Adrenal gland (tissue), 5 donors: ENCODE data around the gene PTPRN2.

Experiments used
- POLR2A ChIP-seq, 2 donors: fragments of 450-650 bp; IDR thresholded peaks; one replicate each; pipeline ENCODE4 v1.6.1; 2017; ENCODE audit warnings: antibody characterized with exemption in 2 of 2, mild to moderate bottlenecking in 2 of 2, moderate library complexity in 1 of 2
- TF ChIP-seq, protein P1 (sequence below), 6 experiments: fragments of 450-650 bp in 4 of 6; fragments of 200-600 bp in 2 of 6; sonication (generic) in 1 of 6; IDR thresholded peaks; 1 replicate in 5 of 6; 2 replicates in 1 of 6; pipeline versions ENCODE4 v1.5.1 to v1.8.0; 2016 to 2021; ENCODE audit warnings: antibody characterized with exemption in 6 of 6, mild to moderate bottlenecking in 2 of 6, moderate library complexity in 1 of 6
- donor health status: DM: no; HTN: no; CAD: no.

DNA sequence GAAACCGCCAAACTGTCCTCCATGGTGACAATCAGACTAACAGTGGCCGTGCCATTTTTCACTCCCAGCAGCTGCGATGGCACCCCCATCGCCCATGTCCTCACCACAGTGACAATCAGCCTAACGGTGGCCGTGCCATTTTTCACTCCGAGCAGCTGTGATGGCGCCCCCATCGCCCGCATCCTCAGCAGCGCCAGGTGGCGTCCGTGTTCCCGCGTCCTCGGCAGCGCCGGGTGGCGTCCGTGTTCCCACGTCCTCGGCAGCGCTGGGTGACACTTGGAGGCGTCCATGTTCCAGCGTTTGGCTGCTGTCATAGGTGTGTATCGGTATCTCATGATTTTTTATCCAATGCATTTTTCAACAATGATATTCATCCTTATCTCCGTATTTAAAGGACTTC is 267.3 kb downstream of the PTPRN2 start:
- TF ChIP-seq, protein P1, sequence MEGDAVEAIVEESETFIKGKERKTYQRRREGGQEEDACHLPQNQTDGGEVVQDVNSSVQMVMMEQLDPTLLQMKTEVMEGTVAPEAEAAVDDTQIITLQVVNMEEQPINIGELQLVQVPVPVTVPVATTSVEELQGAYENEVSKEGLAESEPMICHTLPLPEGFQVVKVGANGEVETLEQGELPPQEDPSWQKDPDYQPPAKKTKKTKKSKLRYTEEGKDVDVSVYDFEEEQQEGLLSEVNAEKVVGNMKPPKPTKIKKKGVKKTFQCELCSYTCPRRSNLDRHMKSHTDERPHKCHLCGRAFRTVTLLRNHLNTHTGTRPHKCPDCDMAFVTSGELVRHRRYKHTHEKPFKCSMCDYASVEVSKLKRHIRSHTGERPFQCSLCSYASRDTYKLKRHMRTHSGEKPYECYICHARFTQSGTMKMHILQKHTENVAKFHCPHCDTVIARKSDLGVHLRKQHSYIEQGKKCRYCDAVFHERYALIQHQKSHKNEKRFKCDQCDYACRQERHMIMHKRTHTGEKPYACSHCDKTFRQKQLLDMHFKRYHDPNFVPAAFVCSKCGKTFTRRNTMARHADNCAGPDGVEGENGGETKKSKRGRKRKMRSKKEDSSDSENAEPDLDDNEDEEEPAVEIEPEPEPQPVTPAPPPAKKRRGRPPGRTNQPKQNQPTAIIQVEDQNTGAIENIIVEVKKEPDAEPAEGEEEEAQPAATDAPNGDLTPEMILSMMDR (IDR thresholded peaks at IDR 0.05) = no peak
- no peak for TF ChIP-seq POLR2A (IDR thresholded peaks at IDR 0.05)
